ENCODE results near the gene GREB1. TPM values are rescaled to one million over a fixed set of nuclear protein-coding genes. Genes with fewer than 3 reads are reported as not detected.
A peak's percentile ranks its signal among the peaks of the same experiment; 100 is the strongest.

Gene GREB1
- total and polyA plus RNA-seq, 2 of the 13 experiments (the other 11 are each of a cell fraction or from before 2014, with no cell fraction given) = 31.3 to 61.2 TPM

DNA sequence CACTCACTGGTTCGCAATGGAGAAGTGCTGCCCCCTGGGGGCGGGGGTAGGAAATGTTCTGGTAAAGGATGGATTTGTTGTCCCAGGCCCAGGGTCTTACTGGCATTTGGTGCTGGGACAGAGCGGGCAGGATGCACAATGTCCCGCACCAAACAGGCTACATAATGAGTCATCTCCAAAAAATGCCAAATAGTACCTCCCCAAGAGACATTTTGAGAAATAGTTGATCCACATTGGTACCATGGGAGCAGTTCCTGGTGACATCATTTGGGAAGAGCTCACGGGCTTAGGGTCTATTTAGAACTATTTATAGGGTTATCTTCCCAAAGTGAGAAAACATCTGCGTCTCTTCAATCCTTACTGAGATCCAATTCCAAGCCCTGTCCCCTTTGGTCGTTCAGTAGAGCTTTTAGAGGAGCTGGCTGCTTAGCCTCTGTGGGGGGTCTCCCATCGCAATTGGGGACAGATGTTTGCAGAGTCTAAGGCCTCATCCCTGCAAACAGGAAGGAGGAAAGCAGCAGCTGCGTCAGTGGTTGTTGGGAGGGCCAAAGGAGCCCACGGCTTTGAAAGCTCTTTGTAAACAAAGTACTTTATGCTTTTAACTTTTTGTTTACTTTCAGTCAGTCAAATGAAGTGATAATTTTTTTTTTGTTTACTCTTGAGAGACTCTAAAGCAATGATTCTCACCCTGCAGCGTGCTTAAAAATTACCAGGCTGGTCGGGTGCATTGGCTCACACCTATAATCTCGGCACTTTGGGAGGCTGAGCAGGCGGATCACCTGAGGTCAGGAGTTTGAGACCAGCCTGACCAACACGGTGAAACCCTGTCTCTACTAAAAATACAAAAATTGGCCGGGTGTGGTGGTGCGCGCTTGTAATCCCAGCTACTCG is 49.3 kb downstream of the GREB1 start (continued):
- TF ChIP-seq, protein P1, sequence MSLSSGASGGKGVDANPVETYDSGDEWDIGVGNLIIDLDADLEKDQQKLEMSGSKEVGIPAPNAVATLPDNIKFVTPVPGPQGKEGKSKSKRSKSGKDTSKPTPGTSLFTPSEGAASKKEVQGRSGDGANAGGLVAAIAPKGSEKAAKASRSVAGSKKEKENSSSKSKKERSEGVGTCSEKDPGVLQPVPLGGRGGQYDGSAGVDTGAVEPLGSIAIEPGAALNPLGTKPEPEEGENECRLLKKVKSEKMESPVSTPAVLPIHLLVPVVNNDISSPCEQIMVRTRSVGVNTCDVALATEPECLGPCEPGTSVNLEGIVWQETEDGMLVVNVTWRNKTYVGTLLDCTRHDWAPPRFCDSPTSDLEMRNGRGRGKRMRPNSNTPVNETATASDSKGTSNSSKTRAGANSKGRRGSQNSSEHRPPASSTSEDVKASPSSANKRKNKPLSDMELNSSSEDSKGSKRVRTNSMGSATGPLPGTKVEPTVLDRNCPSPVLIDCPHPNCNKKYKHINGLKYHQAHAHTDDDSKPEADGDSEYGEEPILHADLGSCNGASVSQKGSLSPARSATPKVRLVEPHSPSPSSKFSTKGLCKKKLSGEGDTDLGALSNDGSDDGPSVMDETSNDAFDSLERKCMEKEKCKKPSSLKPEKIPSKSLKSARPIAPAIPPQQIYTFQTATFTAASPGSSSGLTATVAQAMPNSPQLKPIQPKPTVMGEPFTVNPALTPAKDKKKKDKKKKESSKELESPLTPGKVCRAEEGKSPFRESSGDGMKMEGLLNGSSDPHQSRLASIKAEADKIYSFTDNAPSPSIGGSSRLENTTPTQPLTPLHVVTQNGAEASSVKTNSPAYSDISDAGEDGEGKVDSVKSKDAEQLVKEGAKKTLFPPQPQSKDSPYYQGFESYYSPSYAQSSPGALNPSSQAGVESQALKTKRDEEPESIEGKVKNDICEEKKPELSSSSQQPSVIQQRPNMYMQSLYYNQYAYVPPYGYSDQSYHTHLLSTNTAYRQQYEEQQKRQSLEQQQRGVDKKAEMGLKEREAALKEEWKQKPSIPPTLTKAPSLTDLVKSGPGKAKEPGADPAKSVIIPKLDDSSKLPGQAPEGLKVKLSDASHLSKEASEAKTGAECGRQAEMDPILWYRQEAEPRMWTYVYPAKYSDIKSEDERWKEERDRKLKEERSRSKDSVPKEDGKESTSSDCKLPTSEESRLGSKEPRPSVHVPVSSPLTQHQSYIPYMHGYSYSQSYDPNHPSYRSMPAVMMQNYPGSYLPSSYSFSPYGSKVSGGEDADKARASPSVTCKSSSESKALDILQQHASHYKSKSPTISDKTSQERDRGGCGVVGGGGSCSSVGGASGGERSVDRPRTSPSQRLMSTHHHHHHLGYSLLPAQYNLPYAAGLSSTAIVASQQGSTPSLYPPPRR (CRISPR knock-in tag; IDR thresholded peaks at IDR 0.05; ENCODE audit: borderline replicate concordance) = peak; percentile 87; the same call in 1 of the 2 replicates
- TF ChIP-seq TCF12 (IDR thresholded peaks at IDR 0.05) = no peak
- peak; percentile 65; the same call in 1 of the 2 replicates for TF ChIP-seq TCF12 (CRISPR knock-in tag; IDR thresholded peaks at IDR 0.05)
- peak; percentile 9; the same call in 1 of the 2 replicates for TF ChIP-seq ZMYM4 (CRISPR knock-in tag; IDR thresholded peaks at IDR 0.05)
- TF ChIP-seq, protein P2, sequence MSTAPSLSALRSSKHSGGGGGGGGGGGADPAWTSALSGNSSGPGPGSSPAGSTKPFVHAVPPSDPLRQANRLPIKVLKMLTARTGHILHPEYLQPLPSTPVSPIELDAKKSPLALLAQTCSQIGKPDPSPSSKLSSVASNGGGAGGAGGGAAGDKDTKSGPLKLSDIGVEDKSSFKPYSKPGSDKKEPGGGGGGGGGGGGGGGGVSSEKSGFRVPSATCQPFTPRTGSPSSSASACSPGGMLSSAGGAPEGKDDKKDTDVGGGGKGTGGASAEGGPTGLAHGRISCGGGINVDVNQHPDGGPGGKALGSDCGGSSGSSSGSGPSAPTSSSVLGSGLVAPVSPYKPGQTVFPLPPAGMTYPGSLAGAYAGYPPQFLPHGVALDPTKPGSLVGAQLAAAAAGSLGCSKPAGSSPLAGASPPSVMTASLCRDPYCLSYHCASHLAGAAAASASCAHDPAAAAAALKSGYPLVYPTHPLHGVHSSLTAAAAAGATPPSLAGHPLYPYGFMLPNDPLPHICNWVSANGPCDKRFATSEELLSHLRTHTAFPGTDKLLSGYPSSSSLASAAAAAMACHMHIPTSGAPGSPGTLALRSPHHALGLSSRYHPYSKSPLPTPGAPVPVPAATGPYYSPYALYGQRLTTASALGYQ (CRISPR knock-in tag; IDR thresholded peaks at IDR 0.05) = peak; percentile 75; the same call in 1 of the 2 replicates
- TF ChIP-seq ELF3 (CRISPR knock-in tag; IDR thresholded peaks at IDR 0.05) = peak; percentile 38; the same call in 1 of the 2 replicates
- no peak; the same call in 1 of the 2 replicates for TF ChIP-seq ZNF460 (CRISPR knock-in tag; IDR thresholded peaks at IDR 0.05; ENCODE audit: borderline replicate concordance)
- TF ChIP-seq DPF2 (CRISPR knock-in tag; IDR thresholded peaks at IDR 0.05; ENCODE audit: borderline replicate concordance, low read depth) = peak; percentile 62; the same call in 1 of the 2 replicates
- peak; percentile 72 for TF ChIP-seq ZBTB7B (CRISPR knock-in tag; IDR thresholded peaks at IDR 0.05)
- TF ChIP-seq NKX3-1 (CRISPR knock-in tag; IDR thresholded peaks at IDR 0.05) = peak; percentile 41; the same call in 1 of the 2 replicates
- no peak for TF ChIP-seq MAFG (CRISPR knock-in tag; IDR thresholded peaks at IDR 0.05)
- TF ChIP-seq ARNT (IDR thresholded peaks at IDR 0.05) = no peak
- 0 out of 2 replicates have a peak, but pooled peaks have one; percentile 29 for TF ChIP-seq SMAD3 (CRISPR knock-in tag; IDR thresholded peaks at IDR 0.05)
- TF ChIP-seq ZNF124 (CRISPR knock-in tag; IDR thresholded peaks at IDR 0.05) = no peak
- TF ChIP-seq ZNF354B (CRISPR knock-in tag; IDR thresholded peaks at IDR 0.05) = 0 out of 2 replicates have a peak, but pooled peaks have one; percentile 46

Measured in HepG2 (cell line).